DMS 273 (cell line): ENCODE measurements around the gene SCN1A.
"Not testable (repeated sequence)": the region's sequence is repeated elsewhere in the genome, so short reads cannot be mapped to it uniquely, and the experiment has no call there.

ENCODE experiments used
- DNase-seq: peaks from one replicate; lab custom pipeline; 2025; ENCODE audit not compliant: unreplicated experiment; lab: John Stamatoyannopoulos, UW

SCN1A gene

DNA sequence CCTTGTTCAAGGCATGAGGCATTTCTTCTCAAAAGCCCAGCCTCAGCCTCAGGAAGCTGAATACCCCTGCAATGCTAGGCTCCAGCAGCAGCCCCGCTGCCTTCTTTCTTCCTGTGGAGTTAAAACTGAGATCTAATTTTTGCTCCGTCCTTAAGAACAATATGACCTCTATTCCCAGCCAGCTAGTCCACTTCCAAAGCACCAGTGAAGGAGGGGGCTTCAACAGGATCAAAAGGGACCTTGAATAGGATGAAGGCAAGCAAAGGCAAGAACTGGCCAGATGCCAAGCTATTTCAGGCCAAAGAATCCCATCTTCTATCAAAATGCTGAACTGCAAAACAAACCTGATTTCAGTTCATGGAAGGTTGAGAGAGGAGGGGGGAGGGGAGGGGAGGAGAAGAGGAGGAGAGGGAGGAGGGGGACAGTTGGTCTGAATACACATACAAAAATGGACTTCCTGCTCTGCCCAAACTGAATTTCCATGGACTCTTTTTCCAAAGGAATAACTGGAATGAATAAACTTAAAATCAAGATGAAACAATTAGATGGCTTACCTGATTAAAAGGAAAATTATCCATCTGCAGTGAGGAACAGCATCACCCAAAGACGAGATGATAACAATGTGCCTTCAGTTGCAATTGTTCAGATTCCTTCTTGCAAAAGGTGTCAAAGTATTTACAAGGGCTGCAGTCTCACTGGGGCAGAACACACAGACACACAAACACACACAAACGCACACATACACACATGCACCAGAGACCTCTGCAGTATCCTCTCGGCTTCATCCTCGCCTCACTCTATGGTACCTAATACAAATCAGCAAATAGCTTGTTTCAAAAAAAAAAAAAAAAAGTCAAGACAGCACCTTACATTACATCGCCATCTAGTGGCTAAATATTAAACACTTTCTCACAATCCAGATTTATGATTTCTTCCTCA lies at the start of gene SCN1A:
TSS of gene SCN1A (minus strand) at position 804 of the 939 bp plus-strand sequence. CDS start 54,399 bp downstream, outside the sequence.
- DNase-seq: peak; percentile 69

GRCh38 chr2:166173263-166173662 lies 45.4 kb upstream of the SCN1A start:
- no peak for DNase-seq

GRCh38 chr2:166171216-166171615 lies 43.4 kb upstream of the SCN1A start:
- no peak for DNase-seq

- no peak for DNase-seq
These were observed 42.5 kb upstream of the SCN1A start for GRCh38 chr2:166170356-166170755.

DNA sequence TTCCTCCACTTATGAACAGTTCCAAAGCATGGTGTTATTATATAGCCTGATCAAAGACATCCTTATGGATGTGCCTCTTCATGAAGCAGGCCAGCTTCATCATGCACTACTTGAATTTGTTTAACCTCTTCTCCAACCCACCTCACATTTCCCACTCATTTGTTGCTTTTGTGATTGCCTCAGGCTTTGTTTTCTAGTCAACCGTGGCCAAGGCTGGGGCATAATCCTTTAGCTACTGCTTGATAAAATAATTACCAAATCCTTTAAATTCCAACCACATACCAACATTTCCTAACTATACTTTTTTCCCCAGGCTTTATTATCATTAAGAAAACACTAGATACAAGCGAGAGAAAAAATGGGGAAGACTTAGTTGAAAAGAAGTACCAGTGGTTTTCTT lies 39.6 kb upstream of the SCN1A start:
- DNase-seq: no peak

DNA sequence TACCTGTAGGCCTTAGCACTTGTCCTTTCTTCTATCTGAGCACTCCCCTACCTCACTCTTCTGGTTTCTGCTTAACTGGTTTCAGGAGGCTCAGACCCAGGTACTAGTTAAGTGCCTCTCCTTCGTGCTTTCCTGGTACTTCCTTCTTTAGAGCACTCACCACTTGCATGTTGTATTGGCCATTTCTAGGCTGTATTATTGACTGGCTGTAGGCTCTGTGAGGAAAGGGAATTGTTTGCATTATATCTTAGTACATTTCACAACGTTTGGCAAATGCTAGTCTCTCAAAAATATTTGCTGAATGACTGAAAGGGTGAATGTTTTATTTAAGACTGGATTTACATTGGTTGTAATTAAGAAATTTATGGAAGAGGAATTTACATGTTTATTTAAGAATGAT lies 36.0 kb upstream of the SCN1A start:
- DNase-seq: no peak

- no peak for DNase-seq
These were observed 30.7 kb upstream of the SCN1A start for GRCh38 chr2:166158546-166158945.

DNA sequence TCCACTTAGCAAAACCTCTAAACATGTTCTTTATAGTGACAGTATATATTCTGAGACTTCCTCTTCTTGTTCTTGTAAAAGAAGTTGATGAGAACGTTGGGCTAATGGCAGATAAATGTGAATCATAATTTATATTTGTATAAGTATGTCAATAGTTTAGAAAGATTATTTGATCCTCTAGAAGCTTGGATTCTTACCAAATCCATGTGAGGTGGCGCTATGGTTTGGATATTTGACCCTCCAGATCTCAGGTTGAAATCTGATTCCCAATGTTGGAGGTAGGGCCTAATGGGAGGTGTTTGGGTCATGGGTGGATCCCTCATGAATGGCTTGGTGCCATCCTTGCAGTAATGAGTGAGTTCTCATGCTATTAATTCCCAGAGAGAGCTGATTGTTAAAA lies 29.8 kb upstream of the SCN1A start:
- no peak for DNase-seq

GRCh38 chr2:166156985-166157490 lies 29.2 kb upstream of the SCN1A start:
- no peak for DNase-seq

GRCh38 chr2:166155589-166155988 lies 27.8 kb upstream of the SCN1A start:
- DNase-seq: no peak

DNA sequence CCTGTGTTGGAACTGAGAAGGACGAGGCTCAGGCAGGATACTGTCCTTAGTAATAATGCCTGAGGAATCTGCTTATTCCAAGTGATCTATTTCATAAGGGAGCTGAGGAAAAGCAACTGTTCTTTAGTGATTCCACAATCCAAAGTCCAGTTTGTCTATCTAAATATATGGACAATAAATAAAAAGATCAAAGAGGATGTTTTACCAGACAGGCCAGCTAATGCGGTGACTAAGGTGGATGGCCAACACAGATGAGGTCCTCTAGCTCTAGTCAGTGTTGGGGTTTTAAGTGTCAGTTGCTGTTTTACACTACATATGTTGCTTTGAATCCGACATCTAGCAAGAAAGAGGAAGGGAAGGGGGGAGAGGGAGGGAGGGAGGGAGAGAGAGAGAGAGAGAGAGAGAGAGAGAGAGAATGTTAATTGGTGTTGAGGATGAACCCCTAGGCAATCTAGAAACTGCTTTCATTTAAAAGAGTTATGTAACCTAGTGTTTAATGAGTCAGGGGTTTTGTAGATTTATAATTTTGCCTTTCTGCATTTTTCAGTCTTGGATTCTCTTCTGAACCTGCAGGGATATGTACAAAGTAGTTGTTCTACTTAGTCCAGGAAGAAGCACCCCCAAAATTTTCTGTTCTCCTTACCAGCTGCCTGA lies 27.0 kb upstream of the SCN1A start:
- DNase-seq: no peak

DNA sequence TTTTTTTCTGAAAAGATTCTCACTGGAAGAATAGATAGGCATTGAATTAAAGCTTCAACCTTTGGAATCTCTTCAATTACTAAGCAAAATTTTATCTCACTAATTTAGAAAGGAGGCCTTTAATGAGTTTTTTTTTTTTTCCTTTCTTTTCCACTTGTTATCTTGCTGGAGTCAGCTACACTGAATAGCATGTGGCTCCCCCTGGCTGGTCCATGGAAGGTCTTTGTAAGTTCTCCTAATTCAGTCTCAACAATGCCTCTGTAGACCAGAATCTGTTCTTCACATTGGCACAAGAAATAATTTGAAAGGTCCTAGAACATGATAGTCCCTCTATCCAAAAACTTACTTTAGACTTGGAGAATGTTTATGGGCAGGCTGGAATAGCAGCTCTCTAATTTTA lies 24.2 kb upstream of the SCN1A start:
- no peak for DNase-seq

DNA sequence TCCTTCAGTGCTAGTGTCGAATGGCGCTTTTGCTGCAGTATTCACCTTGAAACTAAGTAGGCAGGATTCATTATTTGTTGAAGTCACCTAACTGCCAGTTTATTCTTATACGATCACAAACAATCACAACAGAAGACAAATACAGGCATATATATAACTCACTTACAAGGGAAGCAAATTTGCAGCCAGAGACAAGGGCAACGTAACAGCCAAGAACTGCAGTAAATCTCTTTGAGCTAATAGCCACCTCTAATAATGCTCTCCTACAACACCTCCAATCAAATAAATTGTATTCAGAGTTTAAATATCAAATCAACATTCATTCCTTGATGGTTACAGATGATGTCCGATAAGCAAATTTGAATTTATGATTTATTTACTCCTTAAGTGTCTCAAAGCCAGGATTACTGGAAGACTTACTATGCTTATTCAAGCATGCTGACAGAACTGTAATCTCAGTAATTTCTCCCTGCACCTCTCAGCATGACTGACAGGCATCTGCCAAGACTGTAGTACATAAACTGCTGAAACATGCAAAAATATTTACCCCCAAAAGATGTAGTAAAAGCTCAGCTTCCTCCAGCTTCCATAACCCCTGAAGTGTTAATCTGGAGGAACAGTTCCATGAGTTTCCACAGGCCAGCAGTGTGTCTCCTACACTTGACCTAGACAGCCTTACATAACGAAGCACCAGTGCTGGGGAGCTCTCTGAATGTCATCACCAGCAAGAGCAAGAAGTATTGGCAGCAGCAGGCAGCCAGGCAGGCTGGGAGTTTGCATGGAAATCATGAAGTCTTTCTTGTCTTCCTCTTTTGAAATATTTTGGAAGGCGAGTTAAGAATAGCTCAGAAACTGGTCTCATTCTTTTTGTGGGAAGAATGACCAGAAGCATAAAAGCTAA lies 20.9 kb upstream of the SCN1A start:
- DNase-seq: no peak

- no peak for DNase-seq
These were observed 20.1 kb upstream of the SCN1A start for GRCh38 chr2:166147883-166148282.

DNA sequence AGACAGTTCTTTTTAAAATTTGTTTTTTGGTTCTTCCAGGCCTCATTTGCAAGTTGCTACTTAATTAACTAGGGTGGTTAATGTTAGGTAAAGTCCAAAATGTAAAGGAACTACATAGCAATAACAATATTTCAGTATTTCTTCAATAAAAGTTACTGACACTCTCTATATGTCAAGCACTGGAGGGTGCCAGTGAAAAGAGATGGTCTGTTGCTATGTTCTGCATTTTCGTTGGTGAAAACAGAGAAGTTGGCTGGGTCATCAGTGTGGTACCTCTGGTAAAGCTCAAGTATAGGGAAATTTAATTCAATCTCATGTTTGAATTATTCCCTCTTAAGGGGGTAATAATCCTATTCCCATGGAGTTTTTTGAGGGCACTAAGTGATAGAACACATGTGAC lies 16.3 kb upstream of the SCN1A start:
- no peak for DNase-seq

DNA sequence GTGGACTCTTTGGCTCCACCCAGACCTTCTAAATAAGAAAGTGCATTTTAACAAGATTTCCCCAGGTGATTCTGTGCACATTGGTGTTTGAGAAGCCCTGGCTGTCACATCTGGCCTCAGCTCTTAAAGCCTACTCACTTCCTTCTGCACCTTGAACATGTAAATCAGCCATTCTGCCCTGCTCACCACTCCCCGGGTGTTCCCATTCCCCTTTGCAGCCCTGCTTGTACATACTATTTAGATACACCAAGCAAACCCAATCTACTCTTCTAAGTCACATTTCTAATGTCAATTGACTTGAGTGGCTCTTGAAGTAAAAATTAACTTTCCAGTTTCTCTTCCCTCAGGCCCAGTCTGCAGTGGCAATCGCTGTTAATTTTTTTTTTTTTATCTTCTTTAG lies 13.1 kb upstream of the SCN1A start:
- no peak for DNase-seq

DNA sequence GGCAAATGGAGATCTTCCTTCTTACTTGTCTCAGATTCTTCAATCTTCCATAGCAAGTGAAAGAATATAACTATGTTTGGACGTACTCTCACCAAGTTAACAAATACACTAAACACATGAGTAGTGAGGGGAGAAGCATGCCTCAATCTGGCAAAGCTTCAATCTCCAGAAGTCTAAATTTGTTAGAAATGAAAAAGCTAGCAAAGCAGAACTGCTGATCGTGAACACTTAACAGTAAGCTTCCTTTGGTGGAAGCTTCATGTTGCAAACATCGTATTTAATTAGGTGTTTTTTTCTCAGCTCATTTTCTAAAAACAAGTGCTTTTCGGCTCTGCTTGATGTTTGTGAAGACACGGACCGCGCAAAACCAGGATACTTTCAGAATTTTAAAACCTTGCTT lies 12.7 kb upstream of the SCN1A start:
- no peak for DNase-seq

DNA sequence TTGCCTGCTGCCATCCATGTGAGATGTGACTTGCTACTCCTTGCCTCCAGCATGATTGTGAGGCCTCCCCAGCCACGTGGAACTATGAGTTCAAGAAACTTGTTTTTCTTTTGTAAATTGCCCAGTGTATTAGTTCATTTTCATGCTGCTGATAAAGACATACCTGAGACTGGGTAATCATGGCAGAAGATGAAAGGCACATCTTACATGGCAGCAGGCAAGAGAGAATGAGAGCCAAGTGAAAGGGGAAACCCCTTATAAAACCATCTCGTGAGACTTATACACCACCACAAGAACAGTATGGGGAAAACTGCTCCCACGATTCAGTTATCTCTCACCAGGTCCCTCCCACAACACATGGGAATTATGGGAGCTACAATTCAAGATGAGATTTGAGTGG lies 11.7 kb upstream of the SCN1A start:
- not testable (repeated sequence) for DNase-seq

DNA sequence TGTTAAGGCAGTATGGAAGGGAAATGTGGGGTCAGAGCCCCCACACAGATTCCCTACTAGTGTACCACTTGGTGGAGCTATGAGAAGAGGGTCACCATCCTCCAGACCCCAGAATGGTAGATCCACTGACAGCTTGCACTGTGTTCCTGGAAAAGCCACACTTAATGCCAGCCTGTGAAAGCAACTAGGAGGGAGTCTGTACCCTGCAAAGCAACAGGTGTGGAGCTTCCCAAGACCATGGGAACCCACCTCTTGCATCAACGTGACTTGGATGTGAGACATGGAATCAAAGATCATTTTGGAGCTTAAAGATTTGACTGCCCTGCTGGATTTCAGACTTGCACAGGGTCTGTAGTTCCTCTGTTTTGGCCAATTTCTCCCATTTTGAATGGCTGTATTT lies 10.8 kb upstream of the SCN1A start:
- DNase-seq: no peak

- no peak for DNase-seq
These were observed 10.3 kb upstream of the SCN1A start for GRCh38 chr2:166138144-166138543.

GRCh38 chr2:166137331-166137730 lies 9.5 kb upstream of the SCN1A start:
- no peak for DNase-seq
